ENCODE measurements around the gene IRF4. TPM values are rescaled to one million over a fixed set of nuclear protein-coding genes. Genes with fewer than 3 reads are reported as not detected.

Gene IRF4
- total RNA-seq, 1 donor from 2014 or later, result 0.54 TPM

GRCh38 chr6:392441-393390 is 1.2 kb downstream of the IRF4 start:
- intact Hi-C loops (cut with DNase I), result no loop called here
- ATAC-seq (ENCODE audit: poor library complexity) (peak; percentile 27), DNase-seq (no peak)

- ATAC-seq (ENCODE audit: poor library complexity) (no peak), DNase-seq (no peak)
- intact Hi-C loops (cut with DNase I), result no loop called here
Measured at GRCh38 chr6:393391-394221, 2.1 kb downstream of the IRF4 start.

GRCh38 chr6:394641-395289 is 3.2 kb downstream of the IRF4 start:
- ATAC-seq (ENCODE audit: poor library complexity) (no peak), DNase-seq (no peak)
- intact Hi-C loops (cut with DNase I), result no loop called here

GRCh38 chr6:395432-396125 is 4.0 kb downstream of the IRF4 start:
- ATAC-seq (ENCODE audit: poor library complexity) (no peak), DNase-seq (no peak)
- intact Hi-C loops (cut with DNase I), result no loop called here

GRCh38 chr6:396126-396520 is 4.6 kb downstream of the IRF4 start:
- DNase-seq (no peak), ATAC-seq (ENCODE audit: poor library complexity) (no peak)
- intact Hi-C loops (cut with DNase I), result no loop called here

GRCh38 chr6:397056-397455 is 5.5 kb downstream of the IRF4 start:
- intact Hi-C loops (cut with DNase I), result no loop called here
- ATAC-seq (ENCODE audit: poor library complexity), result no peak
- no peak for DNase-seq

- ATAC-seq (ENCODE audit: poor library complexity), result no peak
- intact Hi-C loops (cut with DNase I), result no loop called here
- DNase-seq, result no peak
Measured at GRCh38 chr6:397604-398003, 6.1 kb downstream of the IRF4 start.

GRCh38 chr6:398065-398464 is 6.5 kb downstream of the IRF4 start:
- intact Hi-C loops (cut with DNase I), result no loop called here
- no peak for ATAC-seq (ENCODE audit: poor library complexity)
- no peak for DNase-seq

- DNase-seq (no peak), ATAC-seq (ENCODE audit: poor library complexity) (no peak)
- intact Hi-C loops (cut with DNase I), result no loop called here
Measured at GRCh38 chr6:398558-399078, 7.1 kb downstream of the IRF4 start.

- ATAC-seq (ENCODE audit: poor library complexity), result no peak
- DNase-seq, result no peak
- intact Hi-C loops (cut with DNase I), result no loop called here
Measured at GRCh38 chr6:399785-400534, 8.4 kb downstream of the IRF4 start.

- DNase-seq (no peak), ATAC-seq (ENCODE audit: poor library complexity) (no peak)
- intact Hi-C loops (cut with DNase I), result no loop called here
Measured at GRCh38 chr6:400815-401214, 9.3 kb downstream of the IRF4 start.

GRCh38 chr6:401239-401993 is 9.9 kb downstream of the IRF4 start:
- DNase-seq, result no peak
- intact Hi-C loops (cut with DNase I), result no loop called here
- no peak for ATAC-seq (ENCODE audit: poor library complexity)

GRCh38 chr6:401994-402640 is 10.6 kb downstream of the IRF4 start:
- DNase-seq, result no peak
- intact Hi-C loops (cut with DNase I), result no loop called here
- ATAC-seq (ENCODE audit: poor library complexity), result no peak

- intact Hi-C loops (cut with DNase I), result no loop called here
- DNase-seq (no peak), ATAC-seq (ENCODE audit: poor library complexity) (no peak)
Measured at GRCh38 chr6:402901-403658, 11.5 kb downstream of the IRF4 start.

- DNase-seq (no peak), ATAC-seq (ENCODE audit: poor library complexity) (no peak)
- intact Hi-C loops (cut with DNase I), result no loop called here
Measured at GRCh38 chr6:403659-404655, 12.4 kb downstream of the IRF4 start.

Data from Right ventricle myocardium superior (tissue), 1 donor.